Nephron progenitor cell (in vitro differentiated cells): ENCODE data around the gene CAPN13.

Experiments
- DNase-seq: peaks from one replicate; pipeline ENCODE4 v3.0.0; 2021
- H3K27ac Mint-ChIP-seq: 2 replicates; pipeline ENCODE4 v1.8.0; 2021; ENCODE audit warnings: mild to moderate bottlenecking, moderate library complexity, mixed read lengths
- H3K27me3 Mint-ChIP-seq: 2 replicates; pipeline ENCODE4 v1.8.0; 2021; ENCODE audit warnings: mild to moderate bottlenecking, low read depth, mixed read lengths; ENCODE audit not compliant: poor library complexity
- H3K36me3 Mint-ChIP-seq: 2 replicates; pipeline ENCODE4 v1.8.0; 2021; ENCODE audit warnings: low read depth, mixed read lengths
- H3K4me1 Mint-ChIP-seq: 2 replicates; pipeline ENCODE4 v1.8.0; 2021; ENCODE audit warnings: mixed read lengths
- H3K4me3 Mint-ChIP-seq: 2 replicates; pipeline ENCODE4 v1.8.0; 2021; ENCODE audit warnings: mild to moderate bottlenecking, moderate library complexity, mixed read lengths
- H3K9me3 Mint-ChIP-seq: 2 replicates; pipeline ENCODE4 v1.8.0; 2021; ENCODE audit warnings: mild to moderate bottlenecking, moderate library complexity, mixed read lengths
- CTCF ChIP-seq: fragments of 200-600 bp; sonication (generic); IDR thresholded peaks from 2 replicates; pipeline ENCODE4 v1.5.0; 2021; ENCODE audit warnings: antibody characterized with exemption

CAPN13 gene

GRCh38 chr2:30826481-30826880, 19.2 kb upstream of the CAPN13 start:
- no peak for DNase-seq
- H3K27me3 Mint-ChIP-seq = peaks cover 9% of the 10 kb centered on the region
- no peak for TF ChIP-seq CTCF
- H3K9me3 Mint-ChIP-seq = peaks cover 38% of the 10 kb centered on the region
- H3K4me3 Mint-ChIP-seq = no peak overlapping the region
- no peaks in the 10 kb centered on the region for H3K36me3 Mint-ChIP-seq
- H3K4me1 Mint-ChIP-seq = peaks cover 11% of the 10 kb centered on the region
- H3K27ac Mint-ChIP-seq = no peak overlapping the region

GRCh38 chr2:30823452-30823851, 16.2 kb upstream of the CAPN13 start:
- H3K27me3 Mint-ChIP-seq = peaks cover 5% of the 10 kb centered on the region
- H3K27ac Mint-ChIP-seq = peak overlapping the region; percentile 76
- H3K4me1 Mint-ChIP-seq = peaks cover 11% of the 10 kb centered on the region
- no peak for TF ChIP-seq CTCF
- H3K4me3 Mint-ChIP-seq = no peak overlapping the region
- peaks cover 17% of the 10 kb centered on the region for H3K9me3 Mint-ChIP-seq
- no peak for DNase-seq
- no peaks in the 10 kb centered on the region for H3K36me3 Mint-ChIP-seq

GRCh38 chr2:30821960-30822359, 14.7 kb upstream of the CAPN13 start:
- TF ChIP-seq CTCF = no peak
- H3K27me3 Mint-ChIP-seq = peaks cover 5% of the 10 kb centered on the region
- no peak for DNase-seq
- no peaks in the 10 kb centered on the region for H3K36me3 Mint-ChIP-seq
- peaks cover 11% of the 10 kb centered on the region for H3K4me1 Mint-ChIP-seq
- peaks cover 6% of the 10 kb centered on the region for H3K9me3 Mint-ChIP-seq
- H3K27ac Mint-ChIP-seq = peak overlapping the region; percentile 65
- H3K4me3 Mint-ChIP-seq = no peak overlapping the region

- Mint-ChIP-seq H3K36me3 (no peaks in the 10 kb centered on the region), H3K27ac (no peak overlapping the region), H3K9me3 (peaks cover 5% of the 10 kb centered on the region), H3K4me1 (peaks cover 11% of the 10 kb centered on the region), H3K27me3 (peaks cover 9% of the 10 kb centered on the region), H3K4me3 (no peak overlapping the region)
- no peak for DNase-seq
- no peak for TF ChIP-seq CTCF
These were observed 13.3 kb upstream of the CAPN13 start for GRCh38 chr2:30820381-30821055.

- peaks cover 11% of the 10 kb centered on the region for H3K9me3 Mint-ChIP-seq
- no peaks in the 10 kb centered on the region for H3K36me3 Mint-ChIP-seq
- no peak overlapping the region for H3K4me3 Mint-ChIP-seq
- no peak for DNase-seq
- H3K4me1 Mint-ChIP-seq = no peaks in the 10 kb centered on the region
- peaks cover 26% of the 10 kb centered on the region for H3K27me3 Mint-ChIP-seq
- H3K27ac Mint-ChIP-seq = no peak overlapping the region
- TF ChIP-seq CTCF = no peak
These were observed 2.7 kb upstream of the CAPN13 start for GRCh38 chr2:30809938-30810337.

GRCh38 chr2:30808695-30809094, 1.4 kb upstream of the CAPN13 start:
- no peak overlapping the region for H3K4me3 Mint-ChIP-seq
- H3K4me1 Mint-ChIP-seq = no peaks in the 10 kb centered on the region
- H3K27me3 Mint-ChIP-seq = peaks cover 19% of the 10 kb centered on the region
- no peak for DNase-seq
- H3K9me3 Mint-ChIP-seq = peaks cover 3% of the 10 kb centered on the region
- no peaks in the 10 kb centered on the region for H3K36me3 Mint-ChIP-seq
- TF ChIP-seq CTCF = no peak
- no peak overlapping the region for H3K27ac Mint-ChIP-seq
